GM23338 (cell line): ENCODE results near the gene KCNN3. TPM values are rescaled to one million over a fixed set of nuclear protein-coding genes. Genes with fewer than 3 reads are reported as not detected.

Experiments used
- ATAC-seq: fragments of 200-7000 bp; cut with Tn5 transposase; 3 replicates; pipeline ENCODE4 v1.9.1; 2020
- DNase-seq: peaks from one replicate; pipeline ENCODE4 v3.0.0-alpha.2; 2015; ENCODE audit warnings: low spot score
- H2AFZ ChIP-seq: fragments of 200-600 bp; sonication (generic); 2 replicates; pipeline ENCODE4 v1.8.0; 2016; ENCODE audit warnings: antibody characterized with exemption, mild to moderate bottlenecking, moderate library complexity
- H3F3A ChIP-seq: fragments of 200-600 bp; sonication (generic); replicated peaks from 2 replicates; pipeline ENCODE4 v1.8.0; 2017; ENCODE audit warnings: antibody characterized with exemption, mixed run types, low read depth
- H3K27ac ChIP-seq: fragments of 200-600 bp; sonication (generic); 2 replicates; pipeline ENCODE4 v1.6.1; 2016; ENCODE audit warnings: low read depth
- H3K27me3 ChIP-seq: fragments of 200-600 bp; sonication (generic); 2 replicates; pipeline ENCODE4 v1.8.0; 2016; ENCODE audit warnings: mild to moderate bottlenecking, mixed run types, moderate library complexity; ENCODE audit not compliant: insufficient read depth
- H3K36me3 ChIP-seq: fragments of 200-600 bp; sonication (generic); 2 replicates; pipeline ENCODE4 v1.8.0; 2016; ENCODE audit warnings: mild to moderate bottlenecking; ENCODE audit not compliant: insufficient read depth
- H3K4me1 ChIP-seq: fragments of 200-600 bp; sonication (generic); 2 replicates; pipeline ENCODE4 v1.8.0; 2016; ENCODE audit warnings: mild to moderate bottlenecking, moderate library complexity; ENCODE audit not compliant: insufficient read depth
- H3K4me2 ChIP-seq: fragments of 200-600 bp; sonication (generic); 2 replicates; pipeline ENCODE4 v1.7.1; 2017; ENCODE audit warnings: mixed run types
- H3K4me3 ChIP-seq: fragments of 200-600 bp; sonication (generic); 2 replicates; pipeline ENCODE4 v1.6.1; 2016; ENCODE audit warnings: mixed run types
- H3K79me2 ChIP-seq: fragments of 200-600 bp; sonication (generic); replicated peaks from 2 replicates; pipeline ENCODE4 v1.8.0; 2017; ENCODE audit warnings: mild to moderate bottlenecking; ENCODE audit not compliant: insufficient read depth
- H3K9me2 ChIP-seq: fragments of 200-600 bp; sonication (generic); 2 replicates; pipeline ENCODE4 v1.8.0; 2017; ENCODE audit not compliant: insufficient read depth
- H4K20me1 ChIP-seq: fragments of 200-600 bp; sonication (generic); replicated peaks from 2 replicates; pipeline ENCODE4 v1.8.0; 2017; ENCODE audit warnings: mild to moderate bottlenecking; ENCODE audit not compliant: insufficient read depth
- H3K27ac Mint-ChIP-seq: 2 replicates; pipeline ENCODE4 v1.8.0; 2020; ENCODE audit warnings: inconsistent platforms, mild to moderate bottlenecking, moderate library complexity, mixed read lengths
- H3K27me3 Mint-ChIP-seq: 3 replicates; pipeline ENCODE4 v1.8.0; 2022; ENCODE audit warnings: low read depth, mild to moderate bottlenecking, moderate library complexity, mixed read lengths, inconsistent platforms; ENCODE audit not compliant: insufficient read depth, poor library complexity
- H3K36me3 Mint-ChIP-seq: 3 replicates; pipeline ENCODE4 v1.8.0; 2021; ENCODE audit warnings: low read depth, mild to moderate bottlenecking, inconsistent platforms, moderate library complexity, mixed read lengths
- H3K4me1 Mint-ChIP-seq: 3 replicates; pipeline ENCODE4 v1.8.0; 2020; ENCODE audit warnings: mild to moderate bottlenecking, inconsistent platforms, mixed read lengths
- H3K4me3 Mint-ChIP-seq: 3 replicates; pipeline ENCODE4 v1.8.0; 2021; ENCODE audit warnings: moderate library complexity, mild to moderate bottlenecking, inconsistent platforms, mixed read lengths
- H3K9me3 Mint-ChIP-seq: 3 replicates; pipeline ENCODE4 v1.8.0; 2020; ENCODE audit warnings: moderate library complexity, mild to moderate bottlenecking, inconsistent platforms, mixed read lengths
- CREB1 ChIP-seq: fragments of 250-450 bp; sonication (Bioruptor Pico); IDR thresholded peaks from 2 replicates; pipeline ENCODE4 v1.5.0; 2020; ENCODE audit warnings: low read depth, mild to moderate bottlenecking, moderate library complexity
- EZH2 ChIP-seq: fragments of 200-600 bp; sonication (generic); IDR thresholded peaks from one replicate; pipeline ENCODE4 v1.8.0; 2017; ENCODE audit warnings: antibody characterized with exemption, mild to moderate bottlenecking, low read depth; ENCODE audit not compliant: unreplicated experiment
- EZH2phosphoT487 ChIP-seq: fragments of 200-600 bp; sonication (generic); IDR thresholded peaks from one replicate; pipeline ENCODE4 v1.8.1; 2018; ENCODE audit warnings: antibody characterized with exemption; ENCODE audit not compliant: unreplicated experiment
- JUNB ChIP-seq: IDR thresholded peaks from one replicate; pipeline ENCODE4 v1.6.1; 2016; ENCODE audit warnings: antibody characterized with exemption; ENCODE audit not compliant: unreplicated experiment
- NANOG ChIP-seq: IDR thresholded peaks from 2 replicates; pipeline ENCODE4 v1.6.1; 2016; ENCODE audit warnings: antibody characterized with exemption, borderline replicate concordance
- POLR2AphosphoS5 ChIP-seq: IDR thresholded peaks from 2 replicates; pipeline ENCODE4 v1.6.1; 2016; ENCODE audit warnings: antibody characterized with exemption, low read depth
- STAT1 ChIP-seq: IDR thresholded peaks from one replicate; pipeline ENCODE4 v1.6.1; 2016; ENCODE audit warnings: antibody characterized with exemption; ENCODE audit not compliant: unreplicated experiment
- ZNF114 ChIP-seq: fragments of 250-450 bp; sonication (Bioruptor Pico); IDR thresholded peaks from 2 replicates; pipeline ENCODE4 v1.5.0; 2020; ENCODE audit warnings: mild to moderate bottlenecking, moderate library complexity
- ZNF331 ChIP-seq: fragments of 250-450 bp; sonication (Bioruptor Pico); IDR thresholded peaks from 2 replicates; pipeline ENCODE4 v1.5.0; 2020; ENCODE audit warnings: low read depth, mild to moderate bottlenecking, moderate library complexity
- polyA plus RNA-seq: library from polyadenylated mRNA; unstranded; fragments of >200 nt; fragmentation: Nextera tagmentation; extraction: Ambion mirVana; gene quantifications from 2 replicates; pipeline ENCODE4 v1.2.1, GENCODE V29; 2016
- total RNA-seq: library from RNA; depleted of rRNA; stranded (reverse); fragments of >200 nt; shearing (Covaris generic); gene quantifications from 2 replicates; pipeline ENCODE4 v1.2.3, GENCODE V29; 2014
- TF ChIP-seq, protein P1 (sequence below): IDR thresholded peaks from one replicate; pipeline ENCODE4 v1.6.1; 2018; ENCODE audit warnings: antibody characterized with exemption; ENCODE audit not compliant: unreplicated experiment
- TF ChIP-seq, protein P2 (sequence below), 2 experiments: fragments of 200-600 bp in 1 of 2; sonication (generic) in 1 of 2; conservative IDR thresholded peaks; 2 replicates each; pipeline versions ENCODE4 v1.5.1 to v1.6.1; 2016 to 2017; ENCODE audit warnings: antibody characterized with exemption in 2 of 2, low read depth in 2 of 2, mild to moderate bottlenecking in 2 of 2, moderate library complexity in 1 of 2
- TF ChIP-seq, protein P3 (sequence below): IDR thresholded peaks from 2 replicates; pipeline ENCODE4 v1.6.1; 2016; ENCODE audit warnings: antibody characterized with exemption
- TF ChIP-seq, protein P4 (sequence below): fragments of 250-450 bp; sonication (Bioruptor Pico); IDR thresholded peaks from 2 replicates; pipeline ENCODE4 v1.5.0; 2020; ENCODE audit warnings: mild to moderate bottlenecking, moderate library complexity

KCNN3 gene
- total and polyA plus RNA-seq, 2 experiments from 2014 or later, result 1.9 to 3.0 TPM

DNA sequence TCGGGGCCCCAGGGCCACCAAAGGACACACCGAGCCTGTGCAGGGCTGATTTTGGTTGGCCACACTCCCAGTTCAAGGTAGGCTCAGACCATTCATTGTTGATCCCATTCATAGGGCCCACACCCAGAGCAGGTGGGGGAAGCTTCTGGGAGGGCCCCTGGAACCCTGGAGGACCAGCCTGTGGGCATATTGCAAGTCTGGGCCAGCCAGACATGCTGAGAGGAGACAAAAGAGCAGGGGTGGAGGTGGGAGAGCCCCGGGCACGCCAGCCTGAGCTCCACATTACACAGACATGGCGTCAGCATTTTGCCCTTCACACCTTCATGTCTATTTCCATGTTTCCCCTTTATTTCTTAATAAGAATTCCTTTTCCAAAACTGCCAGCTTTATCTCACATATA lies 40.8 kb upstream of the KCNN3 start:
- Histone ChIP-seq H3K9me2 (peaks cover 7% of the 10 kb centered on the region; the same call in 1 of the 2 replicates), H3K27ac (no peak overlapping the region), H3K36me3 (peaks cover 5% of the 10 kb centered on the region; the same call in 1 of the 2 replicates), H3K4me2 (no peak overlapping the region), H3K4me1 (no peaks in the 10 kb centered on the region), H3F3A (no peaks in the 10 kb centered on the region), H4K20me1 (no peaks in the 10 kb centered on the region), H2AFZ (no peak overlapping the region), H3K27me3 (no peaks in the 10 kb centered on the region), H3K4me3 (no peak overlapping the region), H3K79me2 (no peaks in the 10 kb centered on the region)
- Mint-ChIP-seq H3K9me3 (peaks cover 28% of the 10 kb centered on the region), H3K4me1 (peaks cover 3% of the 10 kb centered on the region; the same call in 2 of the 3 replicates), H3K27me3 (peaks cover 10% of the 10 kb centered on the region), H3K27ac (no peak overlapping the region), H3K4me3 (no peak overlapping the region), H3K36me3 (peaks cover 8% of the 10 kb centered on the region; the same call in 2 of the 3 replicates)
- ATAC-seq (no peak), DNase-seq (no peak)
- no peak for TF ChIP-seq NANOG
- TF ChIP-seq EZH2phosphoT487, result no peak
- TF ChIP-seq, protein P1, sequence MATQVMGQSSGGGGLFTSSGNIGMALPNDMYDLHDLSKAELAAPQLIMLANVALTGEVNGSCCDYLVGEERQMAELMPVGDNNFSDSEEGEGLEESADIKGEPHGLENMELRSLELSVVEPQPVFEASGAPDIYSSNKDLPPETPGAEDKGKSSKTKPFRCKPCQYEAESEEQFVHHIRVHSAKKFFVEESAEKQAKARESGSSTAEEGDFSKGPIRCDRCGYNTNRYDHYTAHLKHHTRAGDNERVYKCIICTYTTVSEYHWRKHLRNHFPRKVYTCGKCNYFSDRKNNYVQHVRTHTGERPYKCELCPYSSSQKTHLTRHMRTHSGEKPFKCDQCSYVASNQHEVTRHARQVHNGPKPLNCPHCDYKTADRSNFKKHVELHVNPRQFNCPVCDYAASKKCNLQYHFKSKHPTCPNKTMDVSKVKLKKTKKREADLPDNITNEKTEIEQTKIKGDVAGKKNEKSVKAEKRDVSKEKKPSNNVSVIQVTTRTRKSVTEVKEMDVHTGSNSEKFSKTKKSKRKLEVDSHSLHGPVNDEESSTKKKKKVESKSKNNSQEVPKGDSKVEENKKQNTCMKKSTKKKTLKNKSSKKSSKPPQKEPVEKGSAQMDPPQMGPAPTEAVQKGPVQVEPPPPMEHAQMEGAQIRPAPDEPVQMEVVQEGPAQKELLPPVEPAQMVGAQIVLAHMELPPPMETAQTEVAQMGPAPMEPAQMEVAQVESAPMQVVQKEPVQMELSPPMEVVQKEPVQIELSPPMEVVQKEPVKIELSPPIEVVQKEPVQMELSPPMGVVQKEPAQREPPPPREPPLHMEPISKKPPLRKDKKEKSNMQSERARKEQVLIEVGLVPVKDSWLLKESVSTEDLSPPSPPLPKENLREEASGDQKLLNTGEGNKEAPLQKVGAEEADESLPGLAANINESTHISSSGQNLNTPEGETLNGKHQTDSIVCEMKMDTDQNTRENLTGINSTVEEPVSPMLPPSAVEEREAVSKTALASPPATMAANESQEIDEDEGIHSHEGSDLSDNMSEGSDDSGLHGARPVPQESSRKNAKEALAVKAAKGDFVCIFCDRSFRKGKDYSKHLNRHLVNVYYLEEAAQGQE, result no peak
- TF ChIP-seq, protein P2, sequence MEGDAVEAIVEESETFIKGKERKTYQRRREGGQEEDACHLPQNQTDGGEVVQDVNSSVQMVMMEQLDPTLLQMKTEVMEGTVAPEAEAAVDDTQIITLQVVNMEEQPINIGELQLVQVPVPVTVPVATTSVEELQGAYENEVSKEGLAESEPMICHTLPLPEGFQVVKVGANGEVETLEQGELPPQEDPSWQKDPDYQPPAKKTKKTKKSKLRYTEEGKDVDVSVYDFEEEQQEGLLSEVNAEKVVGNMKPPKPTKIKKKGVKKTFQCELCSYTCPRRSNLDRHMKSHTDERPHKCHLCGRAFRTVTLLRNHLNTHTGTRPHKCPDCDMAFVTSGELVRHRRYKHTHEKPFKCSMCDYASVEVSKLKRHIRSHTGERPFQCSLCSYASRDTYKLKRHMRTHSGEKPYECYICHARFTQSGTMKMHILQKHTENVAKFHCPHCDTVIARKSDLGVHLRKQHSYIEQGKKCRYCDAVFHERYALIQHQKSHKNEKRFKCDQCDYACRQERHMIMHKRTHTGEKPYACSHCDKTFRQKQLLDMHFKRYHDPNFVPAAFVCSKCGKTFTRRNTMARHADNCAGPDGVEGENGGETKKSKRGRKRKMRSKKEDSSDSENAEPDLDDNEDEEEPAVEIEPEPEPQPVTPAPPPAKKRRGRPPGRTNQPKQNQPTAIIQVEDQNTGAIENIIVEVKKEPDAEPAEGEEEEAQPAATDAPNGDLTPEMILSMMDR (conservative IDR thresholded peaks at IDR 0.05; ENCODE audit: low read depth in 2 of 2), result no peak
- no peak for TF ChIP-seq EZH2
- TF ChIP-seq ZNF114 (CRISPR knock-in tag), result no peak
- no peak for TF ChIP-seq ZNF331 (CRISPR knock-in tag)
- TF ChIP-seq, protein P3, sequence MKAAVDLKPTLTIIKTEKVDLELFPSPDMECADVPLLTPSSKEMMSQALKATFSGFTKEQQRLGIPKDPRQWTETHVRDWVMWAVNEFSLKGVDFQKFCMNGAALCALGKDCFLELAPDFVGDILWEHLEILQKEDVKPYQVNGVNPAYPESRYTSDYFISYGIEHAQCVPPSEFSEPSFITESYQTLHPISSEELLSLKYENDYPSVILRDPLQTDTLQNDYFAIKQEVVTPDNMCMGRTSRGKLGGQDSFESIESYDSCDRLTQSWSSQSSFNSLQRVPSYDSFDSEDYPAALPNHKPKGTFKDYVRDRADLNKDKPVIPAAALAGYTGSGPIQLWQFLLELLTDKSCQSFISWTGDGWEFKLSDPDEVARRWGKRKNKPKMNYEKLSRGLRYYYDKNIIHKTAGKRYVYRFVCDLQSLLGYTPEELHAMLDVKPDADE, result no peak
- no peak for TF ChIP-seq STAT1
- TF ChIP-seq, protein P4, sequence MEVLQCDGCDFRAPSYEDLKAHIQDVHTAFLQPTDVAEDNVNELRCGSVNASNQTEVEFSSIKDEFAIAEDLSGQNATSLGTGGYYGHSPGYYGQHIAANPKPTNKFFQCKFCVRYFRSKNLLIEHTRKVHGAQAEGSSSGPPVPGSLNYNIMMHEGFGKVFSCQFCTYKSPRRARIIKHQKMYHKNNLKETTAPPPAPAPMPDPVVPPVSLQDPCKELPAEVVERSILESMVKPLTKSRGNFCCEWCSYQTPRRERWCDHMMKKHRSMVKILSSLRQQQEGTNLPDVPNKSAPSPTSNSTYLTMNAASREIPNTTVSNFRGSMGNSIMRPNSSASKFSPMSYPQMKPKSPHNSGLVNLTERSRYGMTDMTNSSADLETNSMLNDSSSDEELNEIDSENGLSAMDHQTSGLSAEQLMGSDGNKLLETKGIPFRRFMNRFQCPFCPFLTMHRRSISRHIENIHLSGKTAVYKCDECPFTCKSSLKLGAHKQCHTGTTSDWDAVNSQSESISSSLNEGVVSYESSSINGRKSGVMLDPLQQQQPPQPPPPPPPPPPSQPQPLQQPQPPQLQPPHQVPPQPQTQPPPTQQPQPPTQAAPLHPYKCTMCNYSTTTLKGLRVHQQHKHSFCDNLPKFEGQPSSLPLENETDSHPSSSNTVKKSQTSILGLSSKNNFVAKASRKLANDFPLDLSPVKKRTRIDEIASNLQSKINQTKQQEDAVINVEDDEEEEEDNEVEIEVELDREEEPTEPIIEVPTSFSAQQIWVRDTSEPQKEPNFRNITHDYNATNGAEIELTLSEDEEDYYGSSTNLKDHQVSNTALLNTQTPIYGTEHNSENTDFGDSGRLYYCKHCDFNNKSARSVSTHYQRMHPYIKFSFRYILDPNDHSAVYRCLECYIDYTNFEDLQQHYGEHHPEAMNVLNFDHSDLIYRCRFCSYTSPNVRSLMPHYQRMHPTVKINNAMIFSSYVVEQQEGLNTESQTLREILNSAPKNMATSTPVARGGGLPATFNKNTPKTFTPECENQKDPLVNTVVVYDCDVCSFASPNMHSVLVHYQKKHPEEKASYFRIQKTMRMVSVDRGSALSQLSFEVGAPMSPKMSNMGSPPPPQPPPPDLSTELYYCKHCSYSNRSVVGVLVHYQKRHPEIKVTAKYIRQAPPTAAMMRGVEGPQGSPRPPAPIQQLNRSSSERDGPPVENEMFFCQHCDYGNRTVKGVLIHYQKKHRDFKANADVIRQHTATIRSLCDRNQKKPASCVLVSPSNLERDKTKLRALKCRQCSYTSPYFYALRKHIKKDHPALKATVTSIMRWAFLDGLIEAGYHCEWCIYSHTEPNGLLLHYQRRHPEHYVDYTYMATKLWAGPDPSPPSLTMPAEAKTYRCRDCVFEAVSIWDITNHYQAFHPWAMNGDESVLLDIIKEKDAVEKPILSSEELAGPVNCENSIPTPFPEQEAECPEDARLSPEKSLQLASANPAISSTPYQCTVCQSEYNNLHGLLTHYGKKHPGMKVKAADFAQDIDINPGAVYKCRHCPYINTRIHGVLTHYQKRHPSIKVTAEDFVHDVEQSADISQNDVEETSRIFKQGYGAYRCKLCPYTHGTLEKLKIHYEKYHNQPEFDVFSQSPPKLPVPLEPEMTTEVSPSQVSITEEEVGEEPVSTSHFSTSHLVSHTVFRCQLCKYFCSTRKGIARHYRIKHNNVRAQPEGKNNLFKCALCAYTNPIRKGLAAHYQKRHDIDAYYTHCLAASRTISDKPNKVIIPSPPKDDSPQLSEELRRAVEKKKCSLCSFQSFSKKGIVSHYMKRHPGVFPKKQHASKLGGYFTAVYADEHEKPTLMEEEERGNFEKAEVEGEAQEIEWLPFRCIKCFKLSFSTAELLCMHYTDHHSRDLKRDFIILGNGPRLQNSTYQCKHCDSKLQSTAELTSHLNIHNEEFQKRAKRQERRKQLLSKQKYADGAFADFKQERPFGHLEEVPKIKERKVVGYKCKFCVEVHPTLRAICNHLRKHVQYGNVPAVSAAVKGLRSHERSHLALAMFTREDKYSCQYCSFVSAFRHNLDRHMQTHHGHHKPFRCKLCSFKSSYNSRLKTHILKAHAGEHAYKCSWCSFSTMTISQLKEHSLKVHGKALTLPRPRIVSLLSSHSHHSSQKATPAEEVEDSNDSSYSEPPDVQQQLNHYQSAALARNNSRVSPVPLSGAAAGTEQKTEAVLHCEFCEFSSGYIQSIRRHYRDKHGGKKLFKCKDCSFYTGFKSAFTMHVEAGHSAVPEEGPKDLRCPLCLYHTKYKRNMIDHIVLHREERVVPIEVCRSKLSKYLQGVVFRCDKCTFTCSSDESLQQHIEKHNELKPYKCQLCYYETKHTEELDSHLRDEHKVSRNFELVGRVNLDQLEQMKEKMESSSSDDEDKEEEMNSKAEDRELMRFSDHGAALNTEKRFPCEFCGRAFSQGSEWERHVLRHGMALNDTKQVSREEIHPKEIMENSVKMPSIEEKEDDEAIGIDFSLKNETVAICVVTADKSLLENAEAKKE, result no peak
- TF ChIP-seq JUNB, result no peak
- TF ChIP-seq CREB1, result no peak
- TF ChIP-seq POLR2AphosphoS5, result no peak
